Karpas-422 (cell line): ENCODE results near the gene GABRR1. TPM values are rescaled to one million over a fixed set of nuclear protein-coding genes. Genes with fewer than 3 reads are reported as not detected.
A peak's percentile ranks its signal among the peaks of the same experiment; 100 is the strongest.

Experiments
- DNase-seq: peaks from one replicate; pipeline ENCODE4 v3.0.0-alpha.2; 2015
- H2AFZ ChIP-seq: fragments of 200-600 bp; sonication (generic); 2 replicates; pipeline ENCODE4 v1.6.1; 2014; ENCODE audit warnings: antibody characterized with exemption, low read length, mixed read lengths
- H3K27ac ChIP-seq: fragments of 200-600 bp; sonication (generic); 2 replicates; pipeline ENCODE4 v1.5.1; 2014; ENCODE audit warnings: mild to moderate bottlenecking, low read length, moderate library complexity
- H3K27me3 ChIP-seq: fragments of 200-600 bp; sonication (generic); 2 replicates; pipeline ENCODE4 v1.6.1; 2014; ENCODE audit warnings: low read length, mixed read lengths
- H3K36me3 ChIP-seq: fragments of 200-600 bp; sonication (generic); 2 replicates; pipeline ENCODE4 v1.6.1; 2014; ENCODE audit warnings: low read length, mixed read lengths; ENCODE audit not compliant: insufficient read depth
- H3K4me1 ChIP-seq: fragments of 200-600 bp; sonication (generic); 2 replicates; pipeline ENCODE4 v1.6.1; 2014; ENCODE audit warnings: mild to moderate bottlenecking, low read length, mixed read lengths
- H3K4me2 ChIP-seq: fragments of 200-600 bp; sonication (generic); 2 replicates; pipeline ENCODE4 v1.6.1; 2014; ENCODE audit warnings: low read length, low read depth, mild to moderate bottlenecking; ENCODE audit not compliant: poor library complexity, severe bottlenecking
- H3K4me3 ChIP-seq: fragments of 200-600 bp; sonication (generic); 2 replicates; pipeline ENCODE4 v1.5.1; 2014; ENCODE audit warnings: mild to moderate bottlenecking, antibody characterized with exemption, low read length, mixed read lengths
- H3K79me2 ChIP-seq: fragments of 200-600 bp; sonication (generic); 2 replicates; pipeline ENCODE4 v1.6.1; 2014; ENCODE audit warnings: mild to moderate bottlenecking, low read length, mixed read lengths
- H3K9ac ChIP-seq: fragments of 200-600 bp; sonication (generic); 2 replicates; pipeline ENCODE4 v1.6.0; 2014; ENCODE audit warnings: low read length
- H3K9me2 ChIP-seq: fragments of 200-600 bp; sonication (generic), shearing (Covaris generic); replicated peaks from 2 replicates; pipeline ENCODE4 v1.6.0; 2014; ENCODE audit warnings: mild to moderate bottlenecking, low read length, moderate library complexity; ENCODE audit not compliant: insufficient read depth
- H3K9me3 ChIP-seq: fragments of 300-700, 200-600 bp; sonication (generic); 2 replicates; pipeline ENCODE4 v1.6.1; 2014; ENCODE audit warnings: low read length, mixed read lengths
- H4K20me1 ChIP-seq: fragments of 200-600 bp; sonication (generic); 2 replicates; pipeline ENCODE4 v1.6.1; 2014; ENCODE audit warnings: mild to moderate bottlenecking, antibody characterized with exemption, low read length, low read depth; ENCODE audit not compliant: insufficient read depth
- total RNA-seq: library from RNA; depleted of rRNA; stranded (reverse); fragments of >200 nt; shearing (Covaris generic); gene quantifications from 2 replicates; pipeline ENCODE4 v1.2.3, GENCODE V29; 2014; ENCODE audit warnings: low replicate concordance

GABRR1 gene
- total RNA-seq, 1 experiment from 2014 or later = not detected

DNA sequence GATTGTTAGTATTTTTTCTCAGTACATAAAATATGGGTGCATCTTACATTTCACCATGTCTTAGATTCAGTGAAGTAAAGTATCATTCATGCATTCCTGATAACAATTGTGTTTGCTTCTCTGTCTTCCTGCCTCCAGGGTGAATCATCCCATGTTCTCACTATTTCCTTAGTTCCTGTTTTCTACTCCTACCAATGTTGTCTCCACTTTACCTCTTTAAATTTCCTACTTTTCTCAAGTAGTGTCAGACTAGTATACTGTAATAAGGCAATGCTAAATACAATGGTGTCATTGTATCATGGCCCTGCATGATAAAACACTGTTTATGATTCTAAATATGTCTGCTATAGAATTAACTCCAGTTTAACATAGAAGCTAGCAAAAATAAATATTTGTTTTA lies 37.4 kb upstream of the GABRR1 start:
- Histone ChIP-seq H2AFZ (no peak overlapping the region), H4K20me1 (no peaks in the 10 kb centered on the region), H3K27ac (no peak overlapping the region), H3K9me3 (no peaks in the 10 kb centered on the region), H3K27me3 (no peaks in the 10 kb centered on the region), H3K4me3 (no peak overlapping the region), H3K9me2 (no peaks in the 10 kb centered on the region), H3K4me1 (0 out of 2 replicates have a peak, but pooled peaks cover 2% of the 10 kb centered on the region), H3K79me2 (no peaks in the 10 kb centered on the region), H3K36me3 (no peaks in the 10 kb centered on the region), H3K4me2 (no peak overlapping the region), H3K9ac (no peak overlapping the region)
- no peak for DNase-seq

- Histone ChIP-seq H3K4me2 (no peak overlapping the region), H3K4me1 (no peaks in the 10 kb centered on the region), H3K27me3 (no peaks in the 10 kb centered on the region), H3K4me3 (no peak overlapping the region), H3K9ac (no peak overlapping the region), H4K20me1 (no peaks in the 10 kb centered on the region), H3K79me2 (no peaks in the 10 kb centered on the region), H3K27ac (no peak overlapping the region), H3K9me2 (no peaks in the 10 kb centered on the region), H3K36me3 (no peaks in the 10 kb centered on the region), H2AFZ (no peak overlapping the region), H3K9me3 (no peaks in the 10 kb centered on the region)
- DNase-seq = no peak
Observed at GRCh38 chr6:89252907-89253306, 35.7 kb upstream of the GABRR1 start.

GRCh38 chr6:89251976-89252375 lies 34.8 kb upstream of the GABRR1 start:
- H3K9me2 ChIP-seq = no peaks in the 10 kb centered on the region
- H3K4me2 ChIP-seq = no peak overlapping the region
- no peaks in the 10 kb centered on the region for H4K20me1 ChIP-seq
- no peaks in the 10 kb centered on the region for H3K36me3 ChIP-seq
- no peak for DNase-seq
- no peak overlapping the region for H3K27ac ChIP-seq
- no peak overlapping the region for H3K9ac ChIP-seq
- H3K27me3 ChIP-seq = no peaks in the 10 kb centered on the region
- no peaks in the 10 kb centered on the region for H3K79me2 ChIP-seq
- H3K9me3 ChIP-seq = no peaks in the 10 kb centered on the region
- no peak overlapping the region for H3K4me3 ChIP-seq
- H3K4me1 ChIP-seq = no peaks in the 10 kb centered on the region
- no peak overlapping the region for H2AFZ ChIP-seq

DNA sequence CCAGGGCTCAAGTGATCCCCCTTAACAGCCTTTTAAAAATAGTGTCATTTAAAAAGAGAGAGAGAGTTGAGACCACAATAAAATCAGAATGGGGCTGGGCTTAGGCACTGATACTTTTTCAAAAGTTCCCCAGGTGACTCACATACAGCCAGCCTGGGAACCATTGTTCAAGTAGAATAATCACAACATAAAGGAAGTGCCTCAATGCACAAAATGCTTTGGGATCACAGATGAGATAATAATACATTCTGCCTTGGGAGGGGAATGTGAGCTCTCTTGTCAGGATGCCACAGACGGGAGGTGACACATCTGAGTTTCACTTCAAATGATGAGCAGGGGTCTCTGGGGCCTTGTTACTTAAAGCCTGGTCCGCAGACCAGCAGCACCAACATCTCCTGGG lies 34.0 kb upstream of the GABRR1 start:
- no peaks in the 10 kb centered on the region for H3K36me3 ChIP-seq
- H3K9me3 ChIP-seq = no peaks in the 10 kb centered on the region
- no peaks in the 10 kb centered on the region for H3K27me3 ChIP-seq
- no peak overlapping the region for H3K4me2 ChIP-seq
- H2AFZ ChIP-seq = no peak overlapping the region
- no peaks in the 10 kb centered on the region for H3K79me2 ChIP-seq
- H3K4me1 ChIP-seq = no peaks in the 10 kb centered on the region
- H3K9ac ChIP-seq = no peak overlapping the region
- H3K4me3 ChIP-seq = no peak overlapping the region
- no peak overlapping the region for H3K27ac ChIP-seq
- H3K9me2 ChIP-seq = no peaks in the 10 kb centered on the region
- no peak for DNase-seq
- H4K20me1 ChIP-seq = no peaks in the 10 kb centered on the region

DNA sequence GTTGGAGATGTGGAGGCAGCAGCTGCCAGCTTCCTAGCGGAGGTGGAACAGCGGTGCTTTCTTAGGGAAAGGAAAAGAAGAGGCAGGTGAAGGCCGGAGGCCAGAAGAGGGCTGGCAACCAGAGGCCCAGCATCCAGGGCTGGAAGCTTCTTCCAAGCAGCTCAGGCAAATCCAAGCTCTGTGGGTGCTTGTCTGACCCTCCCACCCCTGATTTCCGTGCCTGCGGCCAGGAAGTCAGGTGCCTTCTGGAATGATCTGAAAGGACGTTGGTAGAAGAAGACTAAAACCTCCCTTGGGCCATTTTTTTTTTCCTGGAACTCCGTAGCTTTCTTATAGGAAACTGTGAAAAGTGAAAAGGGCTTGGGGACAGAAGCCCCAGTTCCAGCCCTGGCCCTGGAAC lies 33.1 kb upstream of the GABRR1 start:
- H3K9ac ChIP-seq = no peak overlapping the region
- no peak overlapping the region for H3K4me2 ChIP-seq
- H3K27ac ChIP-seq = no peak overlapping the region
- no peaks in the 10 kb centered on the region for H3K36me3 ChIP-seq
- H4K20me1 ChIP-seq = no peaks in the 10 kb centered on the region
- no peaks in the 10 kb centered on the region for H3K9me3 ChIP-seq
- no peaks in the 10 kb centered on the region for H3K79me2 ChIP-seq
- no peak for DNase-seq
- no peaks in the 10 kb centered on the region for H3K27me3 ChIP-seq
- no peak overlapping the region for H2AFZ ChIP-seq
- no peak overlapping the region for H3K4me3 ChIP-seq
- H3K9me2 ChIP-seq = no peaks in the 10 kb centered on the region
- H3K4me1 ChIP-seq = no peaks in the 10 kb centered on the region

DNA sequence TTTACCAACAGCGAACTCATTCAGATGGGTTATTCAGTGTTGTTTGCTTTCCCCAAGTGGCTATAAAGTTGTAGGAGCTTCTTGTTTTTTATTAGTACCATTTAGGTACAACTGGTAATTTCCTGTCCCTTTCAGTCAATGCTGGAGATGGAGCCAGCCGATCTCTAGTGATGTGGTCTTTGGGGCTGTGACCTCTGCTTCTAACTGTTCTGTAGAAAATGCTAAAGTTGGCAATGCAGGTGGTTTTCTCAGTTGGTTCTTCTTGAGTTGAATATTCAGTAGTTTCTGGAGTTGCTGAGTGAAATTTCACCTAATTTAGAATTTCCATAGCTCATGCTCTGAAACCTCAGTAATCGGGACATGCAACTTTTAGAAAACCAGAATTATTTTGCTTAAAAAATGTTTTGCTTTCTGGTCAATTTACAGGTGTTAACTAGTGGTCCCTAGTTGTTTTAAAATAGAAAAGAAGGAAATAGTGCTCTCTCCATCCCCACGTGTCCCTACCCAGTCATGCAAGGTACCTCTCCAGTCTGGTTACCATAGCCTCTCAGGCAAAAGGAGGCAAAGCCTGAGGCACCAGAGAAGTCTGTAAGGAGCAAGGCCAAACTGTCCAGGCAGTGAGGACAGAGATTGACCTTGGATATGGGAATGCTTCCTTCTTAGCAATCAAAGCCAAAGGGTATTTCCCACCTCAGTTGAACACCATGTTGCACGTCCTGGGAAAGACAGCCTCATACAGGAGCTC lies 27.3 kb upstream of the GABRR1 start:
- DNase-seq = no peak
- H3K27ac ChIP-seq = no peak overlapping the region
- no peak overlapping the region for H3K4me2 ChIP-seq
- no peaks in the 10 kb centered on the region for H3K9me2 ChIP-seq
- no peak overlapping the region for H3K4me3 ChIP-seq
- no peaks in the 10 kb centered on the region for H3K4me1 ChIP-seq
- H3K9ac ChIP-seq = no peak overlapping the region
- no peak overlapping the region for H2AFZ ChIP-seq
- no peaks in the 10 kb centered on the region for H3K36me3 ChIP-seq
- no peaks in the 10 kb centered on the region for H3K27me3 ChIP-seq
- no peaks in the 10 kb centered on the region for H3K79me2 ChIP-seq
- H3K9me3 ChIP-seq = no peaks in the 10 kb centered on the region
- no peaks in the 10 kb centered on the region for H4K20me1 ChIP-seq

DNA sequence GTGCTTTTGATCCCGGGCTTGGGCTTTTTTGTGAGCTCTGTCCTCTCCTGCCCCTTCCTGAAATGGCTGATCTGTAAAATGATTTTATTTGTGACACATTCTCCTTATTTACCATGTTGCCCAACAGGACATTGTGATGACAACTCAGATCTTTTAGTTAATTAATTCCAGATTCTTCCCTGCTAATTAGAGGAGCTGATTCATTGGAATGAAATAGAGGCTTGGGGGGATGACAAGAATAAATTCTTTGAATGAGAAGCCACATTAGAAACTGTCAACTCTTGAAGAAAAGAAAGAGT lies 26.1 kb upstream of the GABRR1 start:
- no peak overlapping the region for H3K9ac ChIP-seq
- H3K36me3 ChIP-seq = no peaks in the 10 kb centered on the region
- H3K4me3 ChIP-seq = no peak overlapping the region
- H2AFZ ChIP-seq = no peak overlapping the region
- no peaks in the 10 kb centered on the region for H3K9me3 ChIP-seq
- H3K9me2 ChIP-seq = no peaks in the 10 kb centered on the region
- no peaks in the 10 kb centered on the region for H3K4me1 ChIP-seq
- no peak for DNase-seq
- no peak overlapping the region for H3K4me2 ChIP-seq
- H4K20me1 ChIP-seq = no peaks in the 10 kb centered on the region
- no peaks in the 10 kb centered on the region for H3K79me2 ChIP-seq
- no peaks in the 10 kb centered on the region for H3K27me3 ChIP-seq
- H3K27ac ChIP-seq = no peak overlapping the region

GRCh38 chr6:89242574-89243330 lies 25.6 kb upstream of the GABRR1 start:
- Histone ChIP-seq H3K27me3 (no peaks in the 10 kb centered on the region), H3K9ac (no peak overlapping the region), H3K9me2 (no peaks in the 10 kb centered on the region), H3K27ac (no peak overlapping the region), H3K9me3 (no peaks in the 10 kb centered on the region), H3K79me2 (no peaks in the 10 kb centered on the region), H2AFZ (no peak overlapping the region), H4K20me1 (no peaks in the 10 kb centered on the region), H3K4me2 (no peak overlapping the region), H3K4me1 (no peaks in the 10 kb centered on the region), H3K4me3 (no peak overlapping the region), H3K36me3 (no peaks in the 10 kb centered on the region)
- peak; percentile 67 for DNase-seq
